ENCODE data around the gene MT1G. TPM values are rescaled to one million over a fixed set of nuclear protein-coding genes. Genes with fewer than 3 reads are reported as not detected.

The MT1G gene
- total RNA-seq, 1 experiment from 2014 or later, result not detected

- no peak for ATAC-seq
- no peak overlapping the region for H3K4me3 ChIP-seq (ENCODE audit: low read length)
- no peaks in the 10 kb centered on the region for H3K9me3 ChIP-seq (ENCODE audit: low read length)
- H3K4me1 ChIP-seq (ENCODE audit: insufficient read depth, low read length), result peaks cover 10% of the 10 kb centered on the region
- no peak for TF ChIP-seq EZH2phosphoT487 (IDR thresholded peaks at IDR 0.05; ENCODE audit: borderline replicate concordance, low read length)
- H3K9ac ChIP-seq (ENCODE audit: low read length), result no peak overlapping the region
- H3K27me3 ChIP-seq (ENCODE audit: low read length), result no peaks in the 10 kb centered on the region
- intact Hi-C loops (cut with micrococcal nuclease), result no loop called here
- no TSS peak for BruUV-seq (replicated peaks)
- no peaks in the 10 kb centered on the region for H3K36me3 ChIP-seq (ENCODE audit: low read depth, low read length)
- no peaks in the 10 kb centered on the region for H4K20me1 ChIP-seq (ENCODE audit: low read length)
- POLR2A ChIA-PET (ENCODE audit: unreplicated experiment), result no interaction called here
- H3K27ac ChIP-seq (ENCODE audit: low read length), result no peak overlapping the region
- H3F3A ChIP-seq (ENCODE audit: low read length, unreplicated experiment), result no peaks in the 10 kb centered on the region
- DNase-seq, result no peak
- CTCF ChIA-PET, result no interaction called here
- H2AFZ ChIP-seq (ENCODE audit: low read length), result no peak overlapping the region
- no peaks in the 10 kb centered on the region for H3K79me2 ChIP-seq (ENCODE audit: low read length)
- H3K9me2 ChIP-seq (replicated peaks; ENCODE audit: low read length), result no peaks in the 10 kb centered on the region
- no peak overlapping the region for H3K4me2 ChIP-seq (ENCODE audit: low read length)
Observed at GRCh38 chr16:56636616-56637413, 31.1 kb downstream of the MT1G start.

- Histone ChIP-seq H3K27me3 (ENCODE audit: low read length) (no peaks in the 10 kb centered on the region), H3K36me3 (ENCODE audit: low read depth, low read length) (no peaks in the 10 kb centered on the region), H3K9me3 (ENCODE audit: low read length) (no peaks in the 10 kb centered on the region), H3K9me2 (replicated peaks; ENCODE audit: low read length) (no peaks in the 10 kb centered on the region), H3K9ac (ENCODE audit: low read length) (no peak overlapping the region), H3K27ac (ENCODE audit: low read length) (no peak overlapping the region), H2AFZ (ENCODE audit: low read length) (no peak overlapping the region), H3K79me2 (ENCODE audit: low read length) (no peaks in the 10 kb centered on the region), H3F3A (ENCODE audit: low read length, unreplicated experiment) (no peaks in the 10 kb centered on the region), H3K4me2 (ENCODE audit: low read length) (no peak overlapping the region), H4K20me1 (ENCODE audit: low read length) (no peaks in the 10 kb centered on the region), H3K4me1 (ENCODE audit: insufficient read depth, low read length) (peaks cover 10% of the 10 kb centered on the region), H3K4me3 (ENCODE audit: low read length) (no peak overlapping the region)
- CTCF ChIA-PET, result no interaction called here
- DNase-seq, result no peak
- intact Hi-C loops (cut with micrococcal nuclease), result no loop called here
- no peak for ATAC-seq
- no TSS peak for BruUV-seq (replicated peaks)
- POLR2A ChIA-PET (ENCODE audit: unreplicated experiment), result no interaction called here
- TF ChIP-seq, protein P1, sequence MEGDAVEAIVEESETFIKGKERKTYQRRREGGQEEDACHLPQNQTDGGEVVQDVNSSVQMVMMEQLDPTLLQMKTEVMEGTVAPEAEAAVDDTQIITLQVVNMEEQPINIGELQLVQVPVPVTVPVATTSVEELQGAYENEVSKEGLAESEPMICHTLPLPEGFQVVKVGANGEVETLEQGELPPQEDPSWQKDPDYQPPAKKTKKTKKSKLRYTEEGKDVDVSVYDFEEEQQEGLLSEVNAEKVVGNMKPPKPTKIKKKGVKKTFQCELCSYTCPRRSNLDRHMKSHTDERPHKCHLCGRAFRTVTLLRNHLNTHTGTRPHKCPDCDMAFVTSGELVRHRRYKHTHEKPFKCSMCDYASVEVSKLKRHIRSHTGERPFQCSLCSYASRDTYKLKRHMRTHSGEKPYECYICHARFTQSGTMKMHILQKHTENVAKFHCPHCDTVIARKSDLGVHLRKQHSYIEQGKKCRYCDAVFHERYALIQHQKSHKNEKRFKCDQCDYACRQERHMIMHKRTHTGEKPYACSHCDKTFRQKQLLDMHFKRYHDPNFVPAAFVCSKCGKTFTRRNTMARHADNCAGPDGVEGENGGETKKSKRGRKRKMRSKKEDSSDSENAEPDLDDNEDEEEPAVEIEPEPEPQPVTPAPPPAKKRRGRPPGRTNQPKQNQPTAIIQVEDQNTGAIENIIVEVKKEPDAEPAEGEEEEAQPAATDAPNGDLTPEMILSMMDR (conservative IDR thresholded peaks at IDR 0.05; ENCODE audit: low read depth, low read length), result no peak
- no peak for TF ChIP-seq EZH2 (IDR thresholded peaks at IDR 0.05; ENCODE audit: low read length, unreplicated experiment)
- no peak for TF ChIP-seq EZH2phosphoT487 (IDR thresholded peaks at IDR 0.05; ENCODE audit: borderline replicate concordance, low read length)
Observed at GRCh38 chr16:56635441-56635967, 32.4 kb downstream of the MT1G start.

DNA sequence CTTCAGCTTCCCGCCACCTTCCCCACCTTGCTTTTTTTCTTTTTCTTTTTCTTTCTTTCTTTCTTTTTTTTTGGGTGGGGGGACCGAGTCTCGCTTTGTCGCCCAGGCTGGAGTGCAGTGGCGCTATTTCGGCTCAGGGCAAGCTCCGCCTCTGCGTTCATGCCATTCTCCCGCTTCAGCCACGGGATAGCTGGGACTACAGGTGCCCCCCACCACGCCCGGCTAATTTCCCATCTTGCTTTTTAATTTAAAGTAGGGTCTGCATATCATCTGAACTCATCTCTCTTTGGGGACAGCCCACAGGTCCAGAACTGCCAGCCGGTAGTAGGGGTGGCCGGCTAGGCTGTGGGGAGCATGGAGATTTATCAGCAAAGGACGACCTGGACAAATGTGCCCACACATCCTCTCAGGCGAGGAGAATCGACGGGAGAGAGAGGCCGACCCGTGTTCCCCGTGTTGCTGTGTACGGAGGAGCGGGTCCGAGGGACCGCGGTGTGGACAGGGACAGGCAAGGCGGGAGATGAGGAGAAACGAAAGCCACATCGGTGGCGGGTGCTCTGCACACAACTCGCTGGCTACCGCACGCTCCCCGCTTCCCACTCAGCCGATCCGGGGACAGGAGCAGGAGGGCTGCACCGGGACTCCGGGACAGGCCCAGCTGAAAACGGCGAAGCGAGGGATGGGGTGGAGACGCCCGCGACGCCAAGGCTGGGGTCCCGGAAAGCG, 33.0 kb downstream of the MT1G start:
- no peak for ATAC-seq
- H3K27me3 ChIP-seq (ENCODE audit: low read length), result no peaks in the 10 kb centered on the region
- ChIA-PET POLR2A (ENCODE audit: unreplicated experiment) (no interaction called here), CTCF (no interaction called here)
- H2AFZ ChIP-seq (ENCODE audit: low read length), result no peak overlapping the region
- no peak overlapping the region for H3K9ac ChIP-seq (ENCODE audit: low read length)
- H3K36me3 ChIP-seq (ENCODE audit: low read depth, low read length), result no peaks in the 10 kb centered on the region
- no peak overlapping the region for H3K27ac ChIP-seq (ENCODE audit: low read length)
- no peaks in the 10 kb centered on the region for H3K9me3 ChIP-seq (ENCODE audit: low read length)
- H3K4me3 ChIP-seq (ENCODE audit: low read length), result no peak overlapping the region
- TF ChIP-seq, protein P1 (conservative IDR thresholded peaks at IDR 0.05; ENCODE audit: low read depth, low read length), result no peak
- TF ChIP-seq EZH2 (IDR thresholded peaks at IDR 0.05; ENCODE audit: low read length, unreplicated experiment) (no peak), EZH2phosphoT487 (IDR thresholded peaks at IDR 0.05; ENCODE audit: borderline replicate concordance, low read length) (no peak)
- peaks cover 4% of the 10 kb centered on the region for H3K4me1 ChIP-seq (ENCODE audit: insufficient read depth, low read length)
- H3K4me2 ChIP-seq (ENCODE audit: low read length), result no peak overlapping the region
- H3F3A ChIP-seq (ENCODE audit: low read length, unreplicated experiment), result no peaks in the 10 kb centered on the region
- intact Hi-C loops (cut with micrococcal nuclease), result no loop called here
- no peaks in the 10 kb centered on the region for H3K79me2 ChIP-seq (ENCODE audit: low read length)
- BruUV-seq (replicated peaks), result no TSS peak
- DNase-seq, result no peak
- no peaks in the 10 kb centered on the region for H4K20me1 ChIP-seq (ENCODE audit: low read length)
- no peaks in the 10 kb centered on the region for H3K9me2 ChIP-seq (replicated peaks; ENCODE audit: low read length)
